HL-60/S4 treated with phorbol 12-myristate 13-acetate at 8.2 ng/mL for 4 days and 3 days (cell line): ENCODE data around the gene CIROP.

Source experiments
- in situ Hi-C: fragments of 300-500 bp; cut with MboI; formaldehyde crosslinking; loops from 2 replicates; pipeline ENCODE4 v1.15.0; 2022; ENCODE audit warnings: low sequenced_read_pairs

CIROP gene

DNA sequence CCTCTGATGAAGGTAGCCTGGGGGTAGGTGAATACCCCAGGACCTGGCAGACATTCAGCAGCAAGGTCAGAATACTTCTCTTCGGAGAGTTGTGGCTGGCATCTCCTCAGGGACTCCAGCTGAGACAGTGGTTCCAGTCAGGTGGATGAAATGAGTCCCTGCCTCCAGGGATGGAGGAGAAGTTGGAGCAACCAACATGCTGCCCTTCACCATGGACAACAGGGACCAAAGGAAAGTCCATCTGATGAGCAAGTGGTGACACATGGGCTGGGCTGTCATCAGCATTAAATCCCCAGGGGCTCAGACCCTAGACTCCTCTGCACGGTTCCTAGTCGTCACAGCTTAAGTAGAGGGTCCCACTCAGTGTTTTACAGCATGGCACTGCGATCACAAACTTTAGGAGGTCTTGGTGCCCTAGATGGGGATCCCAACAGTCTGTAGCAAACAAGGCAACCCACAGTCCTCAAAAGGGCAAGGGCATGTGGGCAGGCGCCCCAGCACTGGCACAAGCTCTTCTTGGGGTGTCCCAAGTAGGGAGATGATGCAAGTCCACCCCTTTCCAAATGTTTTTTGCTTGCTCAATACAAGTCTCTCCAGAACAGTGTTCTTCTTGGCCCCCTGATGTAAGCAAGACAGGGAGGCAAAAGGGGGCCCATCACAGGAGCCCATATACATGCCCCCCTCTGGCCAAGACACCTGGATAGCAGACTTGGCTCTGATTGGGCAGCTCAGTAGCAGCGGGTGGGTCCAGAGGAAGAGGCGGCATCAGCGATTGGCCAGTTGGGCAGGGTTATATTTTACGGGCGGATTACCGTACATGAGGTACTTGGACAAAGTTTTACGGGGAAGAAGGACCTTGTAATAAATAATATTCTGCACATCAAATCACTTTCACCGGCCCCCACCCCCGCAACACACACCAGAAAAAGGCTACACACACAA lies 36.7 kb downstream of the CIROP start:
- in situ Hi-C loops, result no loop called here

DNA sequence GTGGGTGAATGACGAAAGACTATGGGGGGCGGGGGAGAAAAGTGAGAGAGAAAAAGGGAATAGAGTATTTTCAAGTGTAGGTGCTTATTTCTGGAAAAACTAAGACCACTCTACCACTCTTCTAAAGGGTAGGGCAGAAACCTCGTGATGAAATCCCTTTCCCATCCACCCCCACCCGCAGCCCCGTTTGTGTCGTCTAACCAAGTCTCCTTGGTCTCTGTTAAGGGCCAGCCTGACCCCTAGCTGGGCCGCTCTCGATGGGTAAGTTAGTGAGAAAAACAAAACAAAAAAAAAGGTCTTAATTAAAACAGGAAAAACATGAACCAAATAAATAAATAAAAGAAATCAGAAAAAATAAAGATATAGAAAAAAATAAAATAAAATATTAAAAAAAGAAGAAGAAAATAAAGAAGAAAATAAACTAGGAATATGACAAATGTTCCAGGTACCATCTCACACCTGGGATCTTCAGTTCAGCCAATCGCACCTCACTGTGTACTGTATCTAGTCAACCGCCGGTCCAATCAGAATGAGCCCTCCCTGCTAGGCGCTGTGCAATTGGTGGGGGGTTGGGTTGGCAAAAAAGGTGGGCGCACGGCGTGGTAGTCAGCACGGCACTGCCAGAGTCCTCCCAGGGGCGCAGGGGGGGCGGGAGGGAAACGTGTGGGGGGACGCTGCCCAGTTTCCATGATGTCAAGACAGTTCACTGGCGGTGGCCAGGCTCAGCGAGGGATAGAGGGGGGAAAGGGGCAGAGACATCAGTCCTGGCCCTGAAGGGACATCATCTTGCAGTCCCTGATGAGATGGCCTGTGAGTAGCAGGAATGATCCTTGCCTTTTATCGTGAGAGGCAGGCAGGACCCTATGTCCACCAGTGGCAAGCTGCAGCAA lies 37.7 kb downstream of the CIROP start:
- in situ Hi-C loops, result no loop called here

DNA sequence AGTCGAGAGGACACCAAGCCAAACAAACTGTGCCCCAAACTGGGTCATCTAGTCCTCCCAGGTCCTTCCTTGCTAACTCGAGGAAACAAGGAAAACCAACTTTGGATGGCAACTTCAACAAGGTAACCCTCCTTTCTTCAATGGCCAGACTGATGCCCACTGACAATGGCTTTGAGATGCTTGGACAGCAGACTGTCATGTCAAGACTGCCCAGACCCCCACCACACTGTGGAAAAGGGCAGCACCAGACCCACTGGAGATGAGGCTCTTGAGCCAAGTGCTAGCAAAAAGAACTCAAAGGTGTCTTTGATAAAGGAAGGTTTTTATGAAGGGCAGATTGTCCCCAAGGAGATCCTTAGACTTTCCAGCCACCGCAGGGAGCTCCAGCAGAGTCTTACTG lies 38.4 kb downstream of the CIROP start:
- in situ Hi-C loops, result no loop called here

DNA sequence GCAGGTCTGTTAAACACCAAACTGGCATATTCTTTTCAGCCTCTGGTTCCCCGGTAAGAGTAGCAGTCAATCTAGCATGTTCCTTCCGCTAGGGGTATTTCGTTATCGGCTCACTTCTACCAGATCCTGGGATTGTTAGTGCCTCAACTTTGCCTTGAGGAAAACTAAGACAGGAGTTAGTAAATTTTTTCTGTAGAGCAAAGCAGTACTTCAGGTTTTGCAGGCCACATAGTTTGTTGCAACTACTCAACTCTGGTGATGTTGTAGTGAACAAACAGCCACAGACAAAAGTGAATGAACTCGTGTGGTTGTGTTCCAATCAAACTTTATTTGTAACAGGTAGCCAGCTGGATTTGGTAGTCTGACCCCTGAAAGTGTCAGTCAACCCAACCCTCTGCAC lies 41.2 kb downstream of the CIROP start:
- in situ Hi-C loops, result no loop called here

DNA sequence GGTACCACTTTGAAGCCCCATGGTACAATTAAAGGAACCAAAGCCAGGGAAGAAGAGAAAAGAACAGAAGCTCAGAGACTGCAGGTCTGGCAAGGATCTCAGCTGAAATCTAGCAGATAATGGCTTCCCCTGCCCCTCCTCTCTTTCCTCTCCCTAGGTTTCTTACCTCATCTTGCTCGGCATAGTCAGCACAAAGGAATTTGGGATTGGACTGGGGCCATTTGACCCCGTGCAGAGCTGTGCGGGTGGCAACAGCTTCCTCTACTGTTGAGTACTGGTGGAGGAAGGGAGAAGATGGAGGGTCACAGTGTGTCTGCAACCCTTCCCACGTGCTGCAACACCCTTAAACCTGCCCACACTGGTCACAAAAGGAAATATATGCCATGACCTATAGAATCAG lies 42.8 kb downstream of the CIROP start:
- in situ Hi-C loops, result no loop called here

DNA sequence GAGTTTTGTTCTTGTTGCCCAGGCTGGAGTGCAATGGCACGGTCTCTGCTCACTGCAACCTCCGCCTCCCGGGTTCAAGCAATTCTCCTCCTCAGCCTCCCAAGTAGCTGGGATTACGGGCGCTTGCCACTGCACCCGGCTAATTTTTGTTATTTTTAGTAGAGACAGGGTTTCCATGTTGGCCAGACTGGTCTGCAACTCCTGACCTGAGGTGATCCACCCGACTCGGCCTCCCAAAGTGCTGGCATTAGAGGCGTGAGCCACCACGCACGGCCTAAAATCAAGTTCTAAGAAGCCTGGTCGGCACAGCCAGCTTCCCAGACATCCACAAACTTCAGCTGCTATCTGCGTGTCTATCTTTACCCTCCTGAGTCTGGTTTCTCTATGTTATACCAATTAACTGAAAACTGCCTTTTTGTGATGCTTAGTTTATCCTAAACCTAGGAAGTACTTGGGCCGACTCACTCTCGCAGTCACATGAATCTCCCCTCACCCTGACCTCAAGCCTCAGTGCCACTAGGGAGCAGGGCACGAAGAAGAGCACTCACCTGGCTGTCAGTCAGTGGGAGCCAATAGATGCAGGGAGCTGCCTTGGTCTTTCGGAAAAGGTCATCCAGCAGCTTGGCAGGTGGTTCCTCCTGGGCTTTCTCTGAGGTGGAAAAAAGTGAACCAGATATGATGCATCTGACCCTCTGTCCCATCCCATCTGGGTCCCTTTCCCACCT lies 44.1 kb downstream of the CIROP start:
- in situ Hi-C loops, result no loop called here

DNA sequence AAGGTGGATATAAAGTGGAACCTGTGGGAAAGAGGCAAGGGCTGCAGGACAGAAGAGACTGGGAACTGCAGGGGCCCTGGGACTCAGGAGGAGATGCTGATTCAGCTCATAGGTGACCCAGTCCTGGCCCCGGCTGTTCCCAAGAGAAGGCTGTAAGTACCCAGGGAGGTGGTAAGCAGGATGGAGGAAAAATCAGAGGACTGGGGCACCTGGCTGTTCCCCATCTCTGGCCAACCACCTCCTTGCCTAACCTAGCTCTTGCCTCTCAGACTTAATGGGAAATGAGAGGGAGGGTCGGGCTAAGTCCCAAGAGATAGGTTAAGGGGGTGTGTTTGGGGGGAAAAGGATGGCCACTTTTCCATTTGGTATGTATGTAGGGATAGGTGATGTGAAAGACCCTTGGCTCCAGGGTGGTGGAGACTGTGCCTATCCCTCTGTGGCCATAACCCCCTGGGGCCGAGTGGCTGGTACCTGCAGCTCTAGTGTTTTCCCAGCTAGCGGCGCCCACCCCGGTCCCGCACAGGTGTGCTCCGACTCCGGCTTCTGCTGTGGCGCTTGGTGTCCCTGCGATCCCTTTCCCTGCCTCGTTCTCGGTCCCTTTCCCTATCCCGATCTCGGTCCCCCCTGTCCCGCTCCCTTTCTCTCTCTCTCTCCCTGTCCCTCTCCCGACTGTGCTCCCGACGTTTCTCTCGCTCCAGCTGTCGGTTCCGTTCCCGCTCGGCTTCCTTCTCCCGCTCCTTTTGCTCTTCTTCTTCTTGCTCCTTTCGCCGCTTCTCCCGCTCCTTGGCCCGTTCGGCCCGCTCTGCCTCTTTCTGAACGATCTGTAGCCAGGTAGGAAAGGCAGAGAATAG lies 45.9 kb downstream of the CIROP start:
- in situ Hi-C loops, result loop anchor here (10.0 kb wide), 1 partner anchor 64 kb away; no protein-coding TSS in a partner anchor

DNA sequence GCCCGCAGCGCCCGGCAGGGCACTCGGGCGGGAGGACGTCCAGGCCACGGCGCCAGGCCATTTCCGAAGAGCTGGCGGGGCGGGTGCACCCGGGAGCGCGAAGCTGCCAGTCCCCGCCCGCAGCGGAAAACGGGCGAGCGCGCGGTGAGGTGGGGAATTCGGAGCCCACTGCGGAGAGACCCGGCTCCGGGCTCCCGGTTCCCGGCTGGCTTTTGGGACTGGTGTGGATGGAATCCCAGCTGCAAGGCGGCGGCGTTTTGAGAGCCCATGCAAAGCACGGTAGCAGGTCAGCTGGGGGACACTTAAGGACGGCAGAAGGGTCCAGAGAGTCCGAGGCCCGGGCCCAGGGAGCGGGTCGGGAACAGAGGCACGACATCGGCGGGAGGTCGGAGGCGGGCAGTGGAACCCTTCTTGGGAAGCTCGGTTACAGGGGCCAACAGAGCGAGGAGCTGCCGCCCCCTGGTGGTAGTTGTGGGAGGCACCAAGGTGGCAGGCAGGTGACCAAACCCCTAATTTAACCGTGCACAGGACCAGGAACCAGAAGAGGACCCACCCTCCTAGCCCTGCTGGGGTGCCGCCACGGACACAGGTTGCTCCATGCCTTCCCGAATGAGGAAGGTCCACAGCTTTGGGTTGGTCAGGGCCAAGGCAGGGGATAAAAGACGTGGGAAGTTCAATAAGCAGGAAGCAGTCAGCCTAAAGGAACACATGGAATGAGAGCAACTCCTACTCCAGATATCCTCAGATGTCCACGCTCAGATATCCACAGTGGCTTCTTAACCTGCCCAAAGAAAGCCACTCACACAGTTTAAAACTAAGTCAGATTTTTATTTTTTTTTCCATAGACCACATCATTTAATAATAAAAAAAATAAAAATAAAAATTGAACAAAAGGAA lies 46.8 kb downstream of the CIROP start:
- in situ Hi-C loops, result loop anchor here (10.0 kb wide), 1 partner anchor 63 kb away; no protein-coding TSS in a partner anchor

DNA sequence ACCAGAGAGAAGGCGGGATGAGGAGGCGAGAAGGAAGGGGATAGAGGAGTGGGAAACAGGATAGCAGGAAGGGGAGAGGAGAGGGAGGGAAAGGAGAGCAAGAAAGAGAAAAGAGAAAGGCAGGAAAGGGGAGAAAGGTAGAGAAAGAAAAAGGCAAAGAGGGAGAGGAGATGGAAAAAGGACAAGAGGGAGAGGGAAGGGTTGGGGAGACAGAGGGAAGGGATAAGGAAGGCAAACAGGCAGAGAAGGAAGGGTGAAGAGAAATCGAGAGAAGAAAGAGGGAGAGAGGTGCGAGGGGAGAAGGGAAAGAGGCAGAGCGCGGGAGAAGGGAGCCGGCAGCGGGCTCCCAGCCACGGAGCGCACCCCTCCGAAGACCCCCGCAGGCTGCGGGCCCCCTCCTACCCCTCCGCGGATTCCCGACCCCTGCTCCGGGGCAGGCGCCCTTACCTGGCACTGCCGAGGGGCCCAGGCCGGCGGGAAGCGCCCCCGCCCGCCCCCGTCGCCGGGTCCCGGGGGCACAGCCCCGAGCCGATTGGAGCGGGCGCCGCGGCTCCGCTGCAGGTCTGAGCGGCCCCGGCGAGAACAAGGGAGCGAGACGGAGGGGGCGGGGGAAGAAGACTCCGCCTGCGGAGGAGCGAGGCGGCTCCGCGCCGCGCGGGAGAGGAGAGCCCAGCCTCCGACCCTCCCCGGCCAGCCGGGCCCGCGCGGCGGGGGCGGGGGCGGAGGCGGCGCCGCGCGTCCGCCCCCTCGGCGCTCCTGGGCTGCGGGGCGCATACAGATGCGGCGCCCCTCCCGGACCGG lies 47.6 kb downstream of the CIROP start, which contains the start of gene CDH24:
TSS of gene CDH24 (minus strand) at position 565 of the 801 bp plus-strand sequence. CDS start 1,787 bp downstream, outside the sequence.
- in situ Hi-C loops, result loop anchor here (10.0 kb wide), 1 partner anchor 62 kb away; no protein-coding TSS in a partner anchor

DNA sequence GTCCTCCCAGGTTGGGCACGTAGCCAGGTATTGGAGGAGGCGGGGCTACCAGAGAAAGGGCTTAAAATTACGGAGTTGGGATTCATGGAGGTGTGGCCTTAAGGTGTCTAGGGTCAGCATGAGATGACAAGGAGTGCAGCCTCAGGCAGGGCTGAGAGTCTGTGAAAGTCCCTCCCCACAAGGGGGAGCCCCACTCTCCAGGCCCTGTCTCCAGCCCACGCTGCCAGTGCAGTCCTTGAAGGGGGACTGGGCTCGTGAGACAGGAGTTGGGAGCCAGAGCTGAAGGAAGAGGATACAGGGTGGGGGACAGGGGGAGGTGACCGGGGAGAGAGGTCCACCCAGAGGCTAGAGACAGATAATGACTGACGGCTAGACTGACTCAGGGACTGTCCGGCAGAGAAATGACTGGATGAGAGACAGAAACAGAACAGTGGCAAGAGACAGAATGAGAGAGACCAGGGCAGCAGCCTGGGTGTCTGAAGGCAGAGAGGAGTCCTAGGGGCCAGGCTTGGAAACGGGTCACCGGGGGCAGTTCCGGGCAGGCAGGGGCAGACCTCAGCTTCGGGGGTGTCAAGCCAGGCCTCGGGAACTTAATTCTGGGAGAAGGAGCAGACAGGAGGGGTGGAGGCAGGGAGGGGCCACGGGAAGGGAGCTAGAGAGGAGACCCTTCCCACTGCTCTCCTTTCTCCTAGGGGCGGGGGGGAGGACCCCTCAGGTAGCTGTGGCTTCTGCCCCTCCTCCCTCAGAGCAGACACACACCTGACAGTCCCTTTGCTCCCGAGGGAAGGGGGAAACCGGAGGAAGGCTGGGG lies 48.4 kb downstream of the CIROP start:
- in situ Hi-C loops, result loop anchor here (10.0 kb wide), 1 partner anchor 62 kb away; no protein-coding TSS in a partner anchor

DNA sequence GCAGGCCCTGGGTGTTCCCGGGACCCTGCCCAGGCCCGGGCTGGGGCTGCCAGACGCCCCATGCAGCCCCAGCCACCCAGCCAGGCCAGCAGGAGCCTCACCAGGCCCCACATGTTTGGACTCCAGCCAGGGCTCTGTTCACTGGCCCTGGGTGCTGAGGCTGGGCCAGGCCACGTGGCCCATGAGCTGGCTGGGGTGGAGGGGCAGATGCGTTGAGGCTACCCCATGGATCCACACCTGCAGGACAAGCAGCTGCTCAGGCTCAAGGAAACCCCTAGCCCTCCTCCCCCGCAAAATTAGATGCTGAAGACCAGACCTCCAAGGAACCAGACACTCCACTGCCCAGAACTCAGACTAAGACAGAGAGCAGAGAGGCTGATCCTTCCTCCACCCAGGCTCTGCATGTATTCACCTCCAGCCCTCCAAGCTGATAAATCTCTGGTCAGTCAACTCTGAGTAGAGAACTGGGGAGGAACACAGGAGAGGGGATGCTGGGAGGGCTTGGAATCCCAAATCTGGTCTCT lies 49.1 kb downstream of the CIROP start:
- in situ Hi-C loops, result loop anchor here (10.0 kb wide), 1 partner anchor 61 kb away; no protein-coding TSS in a partner anchor

DNA sequence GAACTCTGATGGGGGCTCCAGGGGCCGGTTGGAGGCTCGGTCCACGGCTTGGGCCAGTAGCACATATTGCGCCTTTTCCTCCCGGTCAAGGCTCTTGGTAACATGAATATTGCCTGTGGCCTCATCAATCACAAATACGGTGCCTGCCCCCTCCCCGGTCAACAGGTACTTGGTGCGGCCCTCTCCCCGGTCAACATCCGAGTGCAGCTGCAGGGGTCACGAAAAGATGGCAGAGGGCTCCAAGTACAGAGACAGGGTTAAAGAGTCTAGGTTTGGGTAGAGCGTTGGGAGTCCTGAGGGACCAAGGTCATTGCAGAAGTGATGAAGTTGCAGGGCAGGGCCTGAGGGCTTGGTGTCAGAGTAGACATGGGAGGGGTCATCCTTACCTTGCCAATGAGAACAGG lies 49.6 kb downstream of the CIROP start:
- in situ Hi-C loops, result loop anchor here (10.0 kb wide), 1 partner anchor 60 kb away; no protein-coding TSS in a partner anchor

DNA sequence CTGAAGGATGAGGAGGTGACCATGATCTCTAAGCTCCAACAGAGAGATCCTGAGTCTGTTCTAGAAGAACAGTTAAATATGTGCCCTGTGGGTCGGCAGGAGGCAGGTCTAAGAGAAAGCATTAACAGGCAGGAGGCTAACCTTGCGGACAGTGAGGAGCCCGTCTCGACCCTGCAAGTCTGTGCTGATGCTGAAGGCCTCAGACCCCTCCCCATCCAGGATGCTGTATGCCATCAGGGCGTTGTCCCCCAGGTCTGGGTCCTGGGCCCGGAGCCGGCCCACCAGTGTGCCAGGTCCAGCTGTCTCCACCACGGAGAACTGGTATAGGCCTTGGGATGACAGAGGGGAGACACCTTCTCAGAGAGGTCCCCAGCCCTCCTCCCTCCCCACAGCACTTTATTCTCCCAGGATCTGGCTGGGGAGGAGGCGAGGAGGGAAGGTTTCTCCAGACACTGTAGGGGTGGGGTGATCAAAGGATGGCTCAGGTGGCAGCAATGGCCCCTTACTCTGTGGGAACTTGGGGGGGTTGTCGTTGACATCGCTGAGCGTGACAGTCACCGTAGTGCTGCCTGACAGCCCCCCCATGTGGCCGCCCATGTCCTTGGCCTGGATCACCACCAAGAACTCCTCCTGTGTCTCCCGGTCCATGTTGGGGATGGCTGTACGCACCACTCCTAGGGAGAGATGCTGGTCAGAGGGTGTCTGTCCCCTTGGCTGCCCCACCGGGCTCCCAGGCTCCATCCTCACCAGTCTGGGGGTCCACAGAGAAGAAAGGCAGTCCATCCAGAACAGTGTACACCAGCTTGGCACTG lies 50.6 kb downstream of the CIROP start:
- in situ Hi-C loops, result loop anchor here (10.0 kb wide), 1 partner anchor 59 kb away; no protein-coding TSS in a partner anchor

DNA sequence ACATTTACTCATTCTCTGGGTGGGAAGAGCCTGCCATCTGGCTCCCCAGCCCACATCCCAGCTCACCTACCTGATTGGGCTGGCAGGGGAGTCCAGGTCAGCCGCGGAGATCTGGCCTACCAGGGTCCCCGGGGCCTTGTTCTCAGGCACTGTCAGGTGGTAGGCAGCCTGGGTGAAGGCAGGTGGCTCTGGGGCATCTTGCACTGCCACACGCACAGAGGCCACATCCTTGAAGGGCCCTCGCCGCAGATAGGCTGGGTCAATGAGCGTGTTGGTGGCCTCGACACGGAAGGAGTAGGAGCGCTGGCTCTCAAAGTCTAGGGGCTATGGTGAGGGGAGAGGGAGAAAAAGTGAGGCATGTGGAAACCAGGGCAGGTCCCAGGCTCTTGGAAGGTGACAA lies 51.4 kb downstream of the CIROP start:
- in situ Hi-C loops, result loop anchor here (10.0 kb wide), 1 partner anchor 59 kb away; no protein-coding TSS in a partner anchor

DNA sequence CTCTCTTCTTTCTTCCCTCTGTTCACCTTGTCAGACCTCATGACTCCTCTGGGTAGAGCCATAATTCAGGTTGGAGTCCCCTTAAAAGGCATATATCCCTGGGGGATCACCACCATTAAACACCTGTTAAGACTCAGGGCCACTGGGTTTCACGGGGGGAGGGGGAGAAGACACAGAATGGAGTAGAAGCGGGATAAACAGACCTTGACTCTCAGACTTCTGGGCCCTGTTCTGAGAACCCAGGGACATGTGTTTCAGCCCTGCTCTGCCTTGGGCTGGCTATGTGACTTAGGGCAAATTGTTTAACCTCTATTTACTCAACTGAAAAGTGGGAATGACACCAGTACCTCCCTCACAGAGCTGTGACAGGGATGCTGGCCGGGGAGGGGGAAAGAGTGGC lies 52.1 kb downstream of the CIROP start:
- in situ Hi-C loops, result loop anchor here (10.0 kb wide), 1 partner anchor 58 kb away; no protein-coding TSS in a partner anchor
